Vagina (tissue), 2 donors: ENCODE results near the gene GPR162.

Source experiments
- POLR2A ChIP-seq, 2 donors: fragments of 450-650 bp; IDR thresholded peaks; one replicate each; pipeline ENCODE4 v1.6.1; 2017; ENCODE audit warnings: antibody characterized with exemption in 2 of 2, mild to moderate bottlenecking in 2 of 2, moderate library complexity in 2 of 2
- TF ChIP-seq, protein P1 (sequence below), 3 experiments: fragments of 450-650 bp in 2 of 3; fragments of 200-600 bp in 1 of 3; sonication (generic) in 1 of 3; IDR thresholded peaks; one replicate each; pipeline ENCODE4 v1.5.1; 2017 to 2019; ENCODE audit warnings: antibody characterized with exemption in 3 of 3, mild to moderate bottlenecking in 2 of 3, moderate library complexity in 2 of 3

- TF ChIP-seq, protein P1, sequence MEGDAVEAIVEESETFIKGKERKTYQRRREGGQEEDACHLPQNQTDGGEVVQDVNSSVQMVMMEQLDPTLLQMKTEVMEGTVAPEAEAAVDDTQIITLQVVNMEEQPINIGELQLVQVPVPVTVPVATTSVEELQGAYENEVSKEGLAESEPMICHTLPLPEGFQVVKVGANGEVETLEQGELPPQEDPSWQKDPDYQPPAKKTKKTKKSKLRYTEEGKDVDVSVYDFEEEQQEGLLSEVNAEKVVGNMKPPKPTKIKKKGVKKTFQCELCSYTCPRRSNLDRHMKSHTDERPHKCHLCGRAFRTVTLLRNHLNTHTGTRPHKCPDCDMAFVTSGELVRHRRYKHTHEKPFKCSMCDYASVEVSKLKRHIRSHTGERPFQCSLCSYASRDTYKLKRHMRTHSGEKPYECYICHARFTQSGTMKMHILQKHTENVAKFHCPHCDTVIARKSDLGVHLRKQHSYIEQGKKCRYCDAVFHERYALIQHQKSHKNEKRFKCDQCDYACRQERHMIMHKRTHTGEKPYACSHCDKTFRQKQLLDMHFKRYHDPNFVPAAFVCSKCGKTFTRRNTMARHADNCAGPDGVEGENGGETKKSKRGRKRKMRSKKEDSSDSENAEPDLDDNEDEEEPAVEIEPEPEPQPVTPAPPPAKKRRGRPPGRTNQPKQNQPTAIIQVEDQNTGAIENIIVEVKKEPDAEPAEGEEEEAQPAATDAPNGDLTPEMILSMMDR (IDR thresholded peaks at IDR 0.05) = no peak
- TF ChIP-seq POLR2A (IDR thresholded peaks at IDR 0.05) = no peak
These were observed 22.5 kb upstream of the GPR162 start for GRCh38 chr12:6799147-6799546.
